ENCODE results near the gene CD180.

GRCh38 chr5:67190410-67190809 lies 6.2 kb downstream of the CD180 start:
- TF ChIP-seq CTCF (IDR thresholded peaks at IDR 0.05) = no peak
- TF ChIP-seq POLR2A (IDR thresholded peaks at IDR 0.05) = no peak
